Cardiac muscle cell (in vitro differentiated cells and primary cell): Measurements from ENCODE around the gene HPCAL4. TPM values are rescaled to one million over a fixed set of nuclear protein-coding genes. Genes with fewer than 3 reads are reported as not detected.
A peak's percentile ranks its signal among the peaks of the same experiment; 100 is the strongest.

Experiments
- DNase-seq, 2 donors: peaks; one replicate each; pipeline versions ENCODE4 v3.0.0 to v3.0.0-alpha.2; 2010 to 2017; ENCODE audit warnings: low read depth in 1 of 2, low spot score in 1 of 2
- H3K27ac ChIP-seq: fragments of 200-600 bp; sonication (generic); 2 replicates; pipeline ENCODE4 v1.5.1; 2016
- H3K27me3 ChIP-seq: fragments of 200-600 bp; sonication (generic); 2 replicates; pipeline ENCODE4 v1.6.0; 2016; ENCODE audit warnings: control low read depth
- H3K36me3 ChIP-seq: fragments of 200-600 bp; sonication (generic); 2 replicates; pipeline ENCODE4 v1.5.1; 2016; ENCODE audit warnings: control low read depth
- H3K4me1 ChIP-seq: fragments of 200-600 bp; sonication (generic); 2 replicates; pipeline ENCODE4 v1.8.1; 2017; ENCODE audit warnings: low read depth, mild to moderate bottlenecking, mixed run types
- H3K4me3 ChIP-seq: fragments of 200-600 bp; sonication (generic); 2 replicates; pipeline ENCODE4 v1.5.1; 2016; ENCODE audit warnings: mild to moderate bottlenecking
- H3K9me3 ChIP-seq: fragments of 200-600 bp; sonication (generic); 2 replicates; pipeline ENCODE4 v1.5.1; 2017; ENCODE audit warnings: low read depth, mild to moderate bottlenecking, control low read depth
- CTCF ChIP-seq: IDR thresholded peaks from 2 replicates; pipeline ENCODE4 v1.5.1; 2012; ENCODE audit warnings: low read depth, mild to moderate bottlenecking, low read length
- polyA plus RNA-seq: library from polyadenylated mRNA; unstranded; fragments of >200 nt; fragmentation: Nextera tagmentation; extraction: Ambion mirVana; gene quantifications from 2 replicates; pipeline ENCODE4 v1.2.1, GENCODE V29; 2016
- total RNA-seq: library from RNA; depleted of rRNA; stranded (reverse); fragments of >200 nt; gene quantifications from 2 replicates; pipeline ENCODE4 v1.2.3, GENCODE V29; 2016

HPCAL4 gene
- total and polyA plus RNA-seq, 2 experiments from 2014 or later, result 0.06 to 0.09 TPM

- Histone ChIP-seq H3K4me3 (peak overlapping the region; percentile 37), H3K4me1 (no peaks in the 10 kb centered on the region), H3K27me3 (peaks cover 94% of the 10 kb centered on the region), H3K9me3 (no peaks in the 10 kb centered on the region), H3K27ac (no peak overlapping the region), H3K36me3 (no peaks in the 10 kb centered on the region)
- DNase-seq, result peak in 1 of 2 donors; percentile 54
- TF ChIP-seq CTCF, result no peak
Observed at GRCh38 chr1:39671433-39671792, 19.8 kb downstream of the HPCAL4 start.

- H3K4me1 ChIP-seq, result no peaks in the 10 kb centered on the region
- H3K9me3 ChIP-seq, result no peaks in the 10 kb centered on the region
- no peaks in the 10 kb centered on the region for H3K36me3 ChIP-seq
- H3K4me3 ChIP-seq, result no peak overlapping the region
- DNase-seq, result no peak
- no peak for TF ChIP-seq CTCF
- no peak overlapping the region for H3K27ac ChIP-seq
- H3K27me3 ChIP-seq, result peaks cover 100% of the 10 kb centered on the region
Observed at GRCh38 chr1:39670689-39671088, 20.5 kb downstream of the HPCAL4 start.

- H3K27me3 ChIP-seq, result peaks cover 91% of the 10 kb centered on the region
- TF ChIP-seq CTCF, result no peak
- no peak for DNase-seq
- H3K4me1 ChIP-seq, result no peaks in the 10 kb centered on the region
- H3K36me3 ChIP-seq, result no peaks in the 10 kb centered on the region
- no peak overlapping the region for H3K27ac ChIP-seq
- no peak overlapping the region for H3K4me3 ChIP-seq
- no peaks in the 10 kb centered on the region for H3K9me3 ChIP-seq
Observed at GRCh38 chr1:39668894-39669293, 22.3 kb downstream of the HPCAL4 start.

GRCh38 chr1:39668111-39668510, 23.1 kb downstream of the HPCAL4 start:
- peaks cover 85% of the 10 kb centered on the region for H3K27me3 ChIP-seq
- H3K4me3 ChIP-seq, result no peak overlapping the region
- H3K4me1 ChIP-seq, result no peaks in the 10 kb centered on the region
- no peaks in the 10 kb centered on the region for H3K36me3 ChIP-seq
- DNase-seq, result no peak
- TF ChIP-seq CTCF, result no peak
- H3K27ac ChIP-seq, result no peak overlapping the region
- no peaks in the 10 kb centered on the region for H3K9me3 ChIP-seq

- no peak for TF ChIP-seq CTCF
- H3K27ac ChIP-seq, result no peak overlapping the region
Observed at GRCh38 chr1:39666772-39667171, 24.5 kb downstream of the HPCAL4 start.

GRCh38 chr1:39663559-39663958, 27.7 kb downstream of the HPCAL4 start:
- H3K36me3 ChIP-seq, result no peaks in the 10 kb centered on the region
- no peaks in the 10 kb centered on the region for H3K4me1 ChIP-seq
- no peak for DNase-seq
- peaks cover 84% of the 10 kb centered on the region for H3K27me3 ChIP-seq
- no peak for TF ChIP-seq CTCF
- H3K4me3 ChIP-seq, result no peak overlapping the region
- no peaks in the 10 kb centered on the region for H3K9me3 ChIP-seq
- no peak overlapping the region for H3K27ac ChIP-seq

More at GRCh38 chr1:39666772-39667171, 24.5 kb downstream of the HPCAL4 start:
- no peaks in the 10 kb centered on the region for H3K9me3 ChIP-seq
- H3K36me3 ChIP-seq, result no peaks in the 10 kb centered on the region
- no peaks in the 10 kb centered on the region for H3K4me1 ChIP-seq
- peaks cover 85% of the 10 kb centered on the region for H3K27me3 ChIP-seq
- H3K4me3 ChIP-seq, result no peak overlapping the region
- DNase-seq, result no peak
